Right atrium auricular region (tissue), 2 donors: Measurements from ENCODE around the gene TATDN3. TPM values are rescaled to one million over a fixed set of nuclear protein-coding genes. Genes with fewer than 3 reads are reported as not detected.

Source experiments
- DNase-seq: peaks from one replicate; pipeline ENCODE4 v3.0.0-alpha.2; 2019; ENCODE audit warnings: low spot score
- H3K27ac ChIP-seq, 2 donors: fragments of 200-600 bp; sonication (generic); 1 replicate in 1 of 2; 2 replicates in 1 of 2; pipeline ENCODE4 v1.5.1; 2016 to 2019
- H3K27me3 ChIP-seq, 2 donors: fragments of 200-600 bp; sonication (generic); one replicate each; pipeline versions ENCODE4 v1.5.1 to v1.6.0; 2017 to 2019
- H3K36me3 ChIP-seq: fragments of 200-600 bp; sonication (generic); one replicate; pipeline ENCODE4 v1.5.1; 2016
- H3K4me1 ChIP-seq, 2 donors: fragments of 200-600 bp; sonication (generic); one replicate each; pipeline versions ENCODE4 v1.5.1 to v1.6.0; 2017 to 2019
- H3K4me3 ChIP-seq, 2 donors: fragments of 200-600 bp; sonication (generic); 1 replicate in 1 of 2; 2 replicates in 1 of 2; pipeline ENCODE4 v1.5.1; 2017 to 2019; ENCODE audit warnings: mild to moderate bottlenecking in 1 of 2, moderate library complexity in 1 of 2
- H3K9me3 ChIP-seq, 2 donors: fragments of 200-600 bp; sonication (generic); one replicate each; pipeline ENCODE4 v1.5.1; 2019
- total RNA-seq, 2 donors: library from RNA; depleted of rRNA; stranded (reverse); fragments of >200 nt; gene quantifications; one replicate each; pipeline ENCODE4 v1.1.0, GENCODE V29; 2016
- TF ChIP-seq, protein P1 (sequence below), 2 donors: fragments of 200-600 bp; sonication (generic); IDR thresholded peaks; one replicate each; pipeline ENCODE4 v1.5.1; 2019; ENCODE audit warnings: antibody characterized with exemption in 2 of 2

The TATDN3 gene
- total RNA-seq, 2 donors from 2014 or later, result 12.6 to 39.6 TPM

- no peaks in the 10 kb centered on the region for H3K9me3 ChIP-seq
- no peaks in the 10 kb centered on the region for H3K27me3 ChIP-seq
- no peak overlapping the region for H3K27ac ChIP-seq
- TF ChIP-seq, protein P1, sequence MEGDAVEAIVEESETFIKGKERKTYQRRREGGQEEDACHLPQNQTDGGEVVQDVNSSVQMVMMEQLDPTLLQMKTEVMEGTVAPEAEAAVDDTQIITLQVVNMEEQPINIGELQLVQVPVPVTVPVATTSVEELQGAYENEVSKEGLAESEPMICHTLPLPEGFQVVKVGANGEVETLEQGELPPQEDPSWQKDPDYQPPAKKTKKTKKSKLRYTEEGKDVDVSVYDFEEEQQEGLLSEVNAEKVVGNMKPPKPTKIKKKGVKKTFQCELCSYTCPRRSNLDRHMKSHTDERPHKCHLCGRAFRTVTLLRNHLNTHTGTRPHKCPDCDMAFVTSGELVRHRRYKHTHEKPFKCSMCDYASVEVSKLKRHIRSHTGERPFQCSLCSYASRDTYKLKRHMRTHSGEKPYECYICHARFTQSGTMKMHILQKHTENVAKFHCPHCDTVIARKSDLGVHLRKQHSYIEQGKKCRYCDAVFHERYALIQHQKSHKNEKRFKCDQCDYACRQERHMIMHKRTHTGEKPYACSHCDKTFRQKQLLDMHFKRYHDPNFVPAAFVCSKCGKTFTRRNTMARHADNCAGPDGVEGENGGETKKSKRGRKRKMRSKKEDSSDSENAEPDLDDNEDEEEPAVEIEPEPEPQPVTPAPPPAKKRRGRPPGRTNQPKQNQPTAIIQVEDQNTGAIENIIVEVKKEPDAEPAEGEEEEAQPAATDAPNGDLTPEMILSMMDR (IDR thresholded peaks at IDR 0.05), result no peak
- H3K36me3 ChIP-seq, result peaks cover 7% of the 10 kb centered on the region
- no peak overlapping the region for H3K4me3 ChIP-seq
- H3K4me1 ChIP-seq, result no peaks in the 10 kb centered on the region
- no peak for DNase-seq
Measured at GRCh38 chr1:212780759-212781158, 10.9 kb upstream of the TATDN3 start.

- no peaks in the 10 kb centered on the region for H3K4me1 ChIP-seq
- TF ChIP-seq, protein P1 (IDR thresholded peaks at IDR 0.05), result no peak
- H3K36me3 ChIP-seq, result peaks cover 7% of the 10 kb centered on the region
- no peak for DNase-seq
- no peaks in the 10 kb centered on the region for H3K27me3 ChIP-seq
- H3K4me3 ChIP-seq, result no peak overlapping the region
- H3K9me3 ChIP-seq, result no peaks in the 10 kb centered on the region
- H3K27ac ChIP-seq, result no peak overlapping the region
Measured at GRCh38 chr1:212781225-212781624, 10.5 kb upstream of the TATDN3 start.

DNA sequence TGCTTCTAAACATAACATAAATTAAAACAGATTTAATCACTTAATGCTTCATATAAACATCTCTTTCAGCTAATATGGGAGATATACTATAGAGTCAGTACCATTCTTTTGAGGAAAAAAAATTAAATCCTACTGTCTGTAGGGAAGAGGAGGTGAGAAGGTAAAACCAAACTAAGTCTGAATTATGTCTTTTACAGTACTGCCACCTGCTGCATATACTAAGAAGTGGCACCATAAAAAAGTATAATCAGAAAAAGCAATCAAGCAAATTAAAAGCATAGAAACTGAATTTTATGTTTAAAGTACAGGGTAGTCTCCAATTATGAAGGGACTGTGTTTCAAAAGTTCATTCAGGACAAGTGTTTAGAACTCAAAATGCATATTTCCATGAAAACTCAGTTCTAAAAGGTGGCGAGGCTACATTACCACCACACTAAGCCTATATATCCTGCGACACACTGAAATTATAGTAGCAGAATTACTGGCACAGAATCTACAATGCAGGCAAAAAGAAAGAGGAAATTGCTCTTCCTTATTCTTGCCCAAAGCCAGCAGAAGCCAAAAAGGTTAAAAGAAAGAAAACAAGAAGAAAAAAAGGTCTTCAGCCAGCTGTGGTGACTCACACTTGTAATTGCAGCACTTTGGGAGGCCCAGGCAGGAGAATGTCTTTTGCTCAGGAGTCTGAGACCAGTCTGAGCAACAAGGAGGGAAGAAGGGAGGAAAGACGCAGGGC lies 9.1 kb upstream of the TATDN3 start:
- Histone ChIP-seq H3K4me1 (no peaks in the 10 kb centered on the region), H3K27ac (no peak overlapping the region), H3K9me3 (no peaks in the 10 kb centered on the region), H3K4me3 (no peak overlapping the region), H3K27me3 (no peaks in the 10 kb centered on the region), H3K36me3 (peaks cover 18% of the 10 kb centered on the region)
- TF ChIP-seq, protein P1 (IDR thresholded peaks at IDR 0.05), result peak; percentile 25 to 71
- no peak for DNase-seq

DNA sequence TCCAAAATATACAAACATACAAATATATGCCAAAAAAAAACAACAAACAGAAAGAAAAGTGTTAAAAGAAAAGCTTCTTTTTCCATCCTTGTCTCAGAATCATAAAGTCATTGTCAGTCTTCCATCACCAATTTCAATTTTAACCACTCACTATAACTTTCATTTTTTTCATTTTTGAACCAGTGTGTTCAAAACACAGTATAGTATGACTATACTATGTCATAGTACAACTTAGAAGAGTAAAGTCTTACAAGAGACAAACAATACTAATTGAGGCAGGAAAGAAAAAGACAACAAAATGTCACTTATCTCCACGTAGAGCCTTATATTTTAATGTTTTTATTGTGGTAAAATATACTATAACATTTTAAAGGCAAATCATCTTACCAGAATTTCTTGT lies 7.7 kb upstream of the TATDN3 start:
- TF ChIP-seq, protein P1 (IDR thresholded peaks at IDR 0.05), result no peak
- H3K27me3 ChIP-seq, result no peaks in the 10 kb centered on the region
- peaks cover 18% of the 10 kb centered on the region for H3K36me3 ChIP-seq
- no peak for DNase-seq
- H3K27ac ChIP-seq, result no peak overlapping the region
- no peaks in the 10 kb centered on the region for H3K9me3 ChIP-seq
- H3K4me1 ChIP-seq, result peaks cover 0 to 2% of the 10 kb centered on the region in 2 donors
- H3K4me3 ChIP-seq, result no peak overlapping the region

GRCh38 chr1:212785871-212786270 lies 5.8 kb upstream of the TATDN3 start:
- no peak overlapping the region for H3K27ac ChIP-seq
- H3K36me3 ChIP-seq, result peaks cover 18% of the 10 kb centered on the region
- H3K27me3 ChIP-seq, result no peaks in the 10 kb centered on the region
- H3K4me3 ChIP-seq, result no peak overlapping the region
- H3K4me1 ChIP-seq, result peaks cover 0 to 18% of the 10 kb centered on the region in 2 donors
- no peak for DNase-seq
- no peaks in the 10 kb centered on the region for H3K9me3 ChIP-seq
- TF ChIP-seq, protein P1 (IDR thresholded peaks at IDR 0.05), result no peak

GRCh38 chr1:212791261-212791675 lies 426 bp upstream of the TATDN3 start:
- peaks cover 0 to 27% of the 10 kb centered on the region in 2 donors for H3K4me1 ChIP-seq
- peaks cover 10% of the 10 kb centered on the region for H3K36me3 ChIP-seq
- peak overlapping the region; percentile 96 to 98 for H3K27ac ChIP-seq
- H3K9me3 ChIP-seq, result no peaks in the 10 kb centered on the region
- no peaks in the 10 kb centered on the region for H3K27me3 ChIP-seq
- TF ChIP-seq, protein P1 (IDR thresholded peaks at IDR 0.05), result no peak
- no peak for DNase-seq
- peak overlapping the region; percentile 75 to 96 for H3K4me3 ChIP-seq
